Chondrocyte (in vitro differentiated cells): ENCODE data around the gene SPG11. TPM values are rescaled to one million over a fixed set of nuclear protein-coding genes. Genes with fewer than 3 reads are reported as not detected.

Experiments used
- DNase-seq: peaks from one replicate; pipeline ENCODE4 v3.0.0; 2021; ENCODE audit warnings: mixed read lengths, low spot score
- H3K27ac Mint-ChIP-seq: one replicate; pipeline ENCODE4 v1.8.0; 2021; ENCODE audit warnings: mild to moderate bottlenecking, moderate library complexity, mixed read lengths; ENCODE audit not compliant: unreplicated experiment
- H3K27me3 Mint-ChIP-seq: 2 replicates; pipeline ENCODE4 v1.8.0; 2021; ENCODE audit warnings: low read depth, mixed read lengths
- H3K36me3 Mint-ChIP-seq: 2 replicates; pipeline ENCODE4 v1.8.0; 2021; ENCODE audit warnings: low read depth, mixed read lengths
- H3K4me1 Mint-ChIP-seq: 2 replicates; pipeline ENCODE4 v1.8.0; 2021; ENCODE audit warnings: low read depth, mild to moderate bottlenecking, mixed read lengths
- H3K4me3 Mint-ChIP-seq: one replicate; pipeline ENCODE4 v1.8.0; 2021; ENCODE audit warnings: mild to moderate bottlenecking, moderate library complexity, mixed read lengths; ENCODE audit not compliant: unreplicated experiment
- H3K9me3 Mint-ChIP-seq: 2 replicates; pipeline ENCODE4 v1.8.0; 2021; ENCODE audit warnings: low read depth, mixed read lengths
- total RNA-seq: library from RNA; stranded (reverse); gene quantifications from 3 replicates; pipeline ENCODE4 v1.2.1, GENCODE V29; 2021
- TF ChIP-seq, protein P1 (sequence below): fragments of 200-600 bp; sonication (generic); IDR thresholded peaks from 2 replicates; pipeline ENCODE4 v1.5.0; 2021; ENCODE audit warnings: antibody characterized with exemption, mild to moderate bottlenecking, moderate library complexity

The SPG11 gene
- total RNA-seq, 1 donor from 2014 or later, result 45.4 TPM

DNA sequence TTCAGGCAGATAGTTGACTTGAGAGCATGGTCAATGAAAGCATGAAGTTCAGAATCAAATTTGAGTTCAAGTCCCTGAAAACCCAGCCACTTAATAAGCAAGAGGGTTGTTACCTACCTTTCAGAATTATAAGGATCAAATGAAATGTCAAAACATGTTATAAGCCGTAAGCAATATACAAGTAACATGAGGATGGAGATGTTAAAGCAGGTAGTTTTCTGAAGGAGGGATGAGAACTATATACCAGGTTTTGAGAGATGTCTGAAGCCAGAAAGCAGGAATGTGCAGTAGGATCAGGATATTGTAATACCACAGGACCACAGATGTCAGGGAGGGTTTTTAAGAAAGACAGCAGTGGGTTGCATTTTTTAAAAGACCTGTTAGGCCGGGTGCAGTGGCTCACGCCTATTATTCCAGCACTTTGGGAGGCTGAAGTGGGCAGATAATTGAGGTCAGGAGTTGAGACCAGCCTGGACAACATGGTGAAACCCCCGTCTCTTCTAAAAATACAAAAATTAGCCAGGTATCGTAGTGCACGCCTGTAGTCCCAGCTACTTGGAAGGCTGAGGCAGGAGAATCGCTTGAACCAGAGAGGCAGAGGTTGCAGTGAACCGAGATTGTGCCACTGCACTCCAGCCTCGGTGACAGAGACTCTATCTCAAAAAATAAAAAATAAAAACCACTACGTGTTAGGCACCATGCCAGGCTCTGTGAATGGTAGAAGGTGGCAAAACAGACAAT, 133.4 kb downstream of the SPG11 start:
- DNase-seq, result no peak
- Mint-ChIP-seq H3K4me1 (peaks cover 6% of the 10 kb centered on the region), H3K27ac (no peak overlapping the region)

DNA sequence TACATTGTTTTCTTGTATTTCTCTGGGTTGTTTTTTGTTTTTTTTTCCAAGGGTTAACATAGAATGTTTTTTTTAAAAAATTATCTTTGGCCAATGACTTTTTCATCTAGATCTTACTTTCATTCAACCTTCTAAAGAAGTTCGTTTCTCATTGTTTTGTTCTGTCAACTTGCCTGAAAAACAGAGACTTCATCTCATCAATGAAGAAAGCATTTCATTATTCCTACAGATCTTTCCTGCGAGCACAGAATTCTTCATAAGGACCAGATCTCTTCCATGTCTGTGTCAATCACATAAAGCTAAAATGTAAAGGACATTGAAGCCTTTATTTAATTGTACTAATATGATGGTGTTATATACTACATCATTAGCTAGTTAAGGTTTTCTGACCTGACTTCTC, 136.2 kb downstream of the SPG11 start:
- H3K36me3 Mint-ChIP-seq, result peaks cover 5% of the 10 kb centered on the region
- no peak overlapping the region for H3K27ac Mint-ChIP-seq
- H3K4me3 Mint-ChIP-seq, result no peak overlapping the region
- peaks cover 13% of the 10 kb centered on the region for H3K4me1 Mint-ChIP-seq
- TF ChIP-seq, protein P1, sequence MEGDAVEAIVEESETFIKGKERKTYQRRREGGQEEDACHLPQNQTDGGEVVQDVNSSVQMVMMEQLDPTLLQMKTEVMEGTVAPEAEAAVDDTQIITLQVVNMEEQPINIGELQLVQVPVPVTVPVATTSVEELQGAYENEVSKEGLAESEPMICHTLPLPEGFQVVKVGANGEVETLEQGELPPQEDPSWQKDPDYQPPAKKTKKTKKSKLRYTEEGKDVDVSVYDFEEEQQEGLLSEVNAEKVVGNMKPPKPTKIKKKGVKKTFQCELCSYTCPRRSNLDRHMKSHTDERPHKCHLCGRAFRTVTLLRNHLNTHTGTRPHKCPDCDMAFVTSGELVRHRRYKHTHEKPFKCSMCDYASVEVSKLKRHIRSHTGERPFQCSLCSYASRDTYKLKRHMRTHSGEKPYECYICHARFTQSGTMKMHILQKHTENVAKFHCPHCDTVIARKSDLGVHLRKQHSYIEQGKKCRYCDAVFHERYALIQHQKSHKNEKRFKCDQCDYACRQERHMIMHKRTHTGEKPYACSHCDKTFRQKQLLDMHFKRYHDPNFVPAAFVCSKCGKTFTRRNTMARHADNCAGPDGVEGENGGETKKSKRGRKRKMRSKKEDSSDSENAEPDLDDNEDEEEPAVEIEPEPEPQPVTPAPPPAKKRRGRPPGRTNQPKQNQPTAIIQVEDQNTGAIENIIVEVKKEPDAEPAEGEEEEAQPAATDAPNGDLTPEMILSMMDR, result no peak
- no peak for DNase-seq
- no peaks in the 10 kb centered on the region for H3K9me3 Mint-ChIP-seq
- no peaks in the 10 kb centered on the region for H3K27me3 Mint-ChIP-seq

More for the DNA sequence above, 133.4 kb downstream of the SPG11 start:
- Mint-ChIP-seq H3K36me3 (peaks cover 3% of the 10 kb centered on the region), H3K9me3 (no peaks in the 10 kb centered on the region), H3K27me3 (no peaks in the 10 kb centered on the region), H3K4me3 (no peak overlapping the region)
- TF ChIP-seq, protein P1, result no peak

DNA sequence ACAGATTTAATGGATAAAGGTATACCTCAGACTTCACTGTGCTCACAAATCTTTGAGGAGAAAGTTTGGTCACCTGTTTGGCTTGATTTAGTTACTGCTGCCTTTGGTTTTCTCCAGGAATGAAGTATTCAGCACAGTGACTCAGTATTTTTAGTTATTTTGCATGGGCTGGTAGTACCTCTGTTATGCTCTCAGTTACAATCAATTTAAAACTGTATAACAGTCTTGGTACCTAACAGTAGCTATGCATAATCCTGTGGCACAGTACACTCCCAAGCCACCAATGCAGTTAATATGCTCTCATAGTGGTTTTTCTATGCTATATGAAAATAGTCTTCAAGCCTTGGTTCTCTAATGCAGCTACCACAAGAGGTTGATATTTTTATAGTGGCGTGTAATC, 138.4 kb downstream of the SPG11 start:
- Mint-ChIP-seq H3K4me1 (peaks cover 10% of the 10 kb centered on the region), H3K27me3 (no peaks in the 10 kb centered on the region), H3K4me3 (no peak overlapping the region), H3K27ac (no peak overlapping the region), H3K36me3 (peaks cover 6% of the 10 kb centered on the region), H3K9me3 (no peaks in the 10 kb centered on the region)
- TF ChIP-seq, protein P1, result no peak
- no peak for DNase-seq

DNA sequence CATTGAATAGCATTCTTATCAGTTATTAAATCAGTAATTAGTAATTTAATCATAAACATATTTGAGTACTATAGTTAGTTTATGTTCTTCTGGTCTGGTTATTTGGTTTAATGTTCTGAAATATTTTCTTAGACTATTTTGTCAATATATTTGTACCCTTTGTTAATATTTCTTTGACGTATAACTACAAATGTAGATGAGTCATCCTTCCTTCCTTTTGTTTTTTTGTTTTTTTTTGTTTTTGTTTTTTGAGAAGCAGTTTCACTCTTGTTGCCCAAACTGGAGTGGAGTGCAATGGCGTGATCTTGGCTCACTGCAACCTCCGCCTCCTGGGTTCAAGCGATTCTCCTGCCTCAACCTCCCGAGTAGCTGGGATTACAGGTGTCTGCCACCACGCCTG, 143.9 kb downstream of the SPG11 start:
- Mint-ChIP-seq H3K9me3 (no peaks in the 10 kb centered on the region), H3K36me3 (peaks cover 8% of the 10 kb centered on the region), H3K4me1 (peaks cover 7% of the 10 kb centered on the region), H3K27ac (no peak overlapping the region), H3K4me3 (no peak overlapping the region), H3K27me3 (no peaks in the 10 kb centered on the region)
- TF ChIP-seq, protein P1, result no peak
- DNase-seq, result no peak

DNA sequence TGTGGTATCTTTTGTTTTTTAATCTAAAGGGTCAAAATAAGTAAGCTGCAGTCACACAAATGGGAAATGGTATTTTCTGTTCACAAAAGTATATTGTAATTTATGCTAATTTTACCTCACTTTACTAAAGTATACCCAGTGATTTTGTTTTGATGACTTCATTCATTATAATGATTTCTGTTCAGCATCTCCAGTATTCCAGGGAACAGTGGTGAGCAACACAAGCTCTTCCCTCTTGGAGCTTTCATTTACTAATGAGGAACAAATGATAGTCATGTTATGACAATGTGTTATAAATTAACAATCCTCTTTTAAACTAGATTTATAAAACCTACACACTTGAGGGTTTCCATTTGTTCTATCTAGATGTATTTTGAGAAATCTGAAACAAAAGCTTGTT, 147.0 kb downstream of the SPG11 start:
- no peak for DNase-seq
- H3K4me1 Mint-ChIP-seq, result no peaks in the 10 kb centered on the region
- TF ChIP-seq, protein P1, result no peak
- H3K9me3 Mint-ChIP-seq, result no peaks in the 10 kb centered on the region
- peaks cover 6% of the 10 kb centered on the region for H3K36me3 Mint-ChIP-seq
- H3K4me3 Mint-ChIP-seq, result no peak overlapping the region
- no peaks in the 10 kb centered on the region for H3K27me3 Mint-ChIP-seq
- H3K27ac Mint-ChIP-seq, result no peak overlapping the region

Other genes starting within 250 kb of the SPG11 start
- 41.7 to 48.6 TPM (median 43.1 TPM) in 3 replicates for gene CTDSPL2, start 236.0 kb downstream of the SPG11 start, total RNA-seq
- gene EIF3J, start 126.5 kb downstream of the SPG11 start, total RNA-seq, result 93.1 to 108 TPM (median 98.0 TPM) in 3 replicates
- gene PATL2, start 47.7 kb upstream of the SPG11 start, total RNA-seq, result not detected in 3 replicates
- gene B2M, start 47.9 kb upstream of the SPG11 start, total RNA-seq, result 496 to 595 TPM (median 582 TPM) in 3 replicates
- 9.7 to 16.6 TPM (median 12.9 TPM) in 3 replicates for gene TRIM69, start 72.9 kb upstream of the SPG11 start, total RNA-seq